Islet of Langerhans (tissue), 1 donor: Measurements from ENCODE around the gene CLN6.
"Not testable (repeated sequence)": the region's sequence is repeated elsewhere in the genome, so short reads cannot be mapped to it uniquely, and the experiment has no call there.

Experiments
- FAIRE-seq: peaks from one replicate; lab custom pipeline; 2011; peaks lifted over from hg19 to GRCh38; lab: Jason Lieb, UNC

Gene CLN6

GRCh38 chr15:68205558-68205944 is 24.0 kb downstream of the CLN6 start:
- no peak for FAIRE-seq

- FAIRE-seq: no peak
These were observed 24.6 kb downstream of the CLN6 start, which contains the start of gene CALML4 for GRCh38 chr15:68204776-68205557. Gene CALML4, minus strand, starts transcription at chr15:68205332. Its CDS starts 85 bp downstream, at chr15:68205247.

GRCh38 chr15:68204361-68204760 is 25.2 kb downstream of the CLN6 start:
- no peak for FAIRE-seq

- no peak for FAIRE-seq
These were observed 25.6 kb downstream of the CLN6 start for GRCh38 chr15:68203956-68204355.

- FAIRE-seq: no peak
These were observed 26.0 kb downstream of the CLN6 start for GRCh38 chr15:68203486-68203885.

- not testable (repeated sequence) for FAIRE-seq
These were observed 26.5 kb downstream of the CLN6 start for GRCh38 chr15:68202994-68203393.

- FAIRE-seq: no peak
These were observed 27.7 kb downstream of the CLN6 start for GRCh38 chr15:68201879-68202261.

- no peak for FAIRE-seq
These were observed 28.2 kb downstream of the CLN6 start for GRCh38 chr15:68201153-68201878.

- no peak for FAIRE-seq
These were observed 29.3 kb downstream of the CLN6 start for GRCh38 chr15:68200016-68200861.

GRCh38 chr15:68199340-68199739 is 30.2 kb downstream of the CLN6 start:
- no peak for FAIRE-seq

GRCh38 chr15:68197661-68198437 is 31.7 kb downstream of the CLN6 start:
- no peak for FAIRE-seq

GRCh38 chr15:68197170-68197492 is 32.4 kb downstream of the CLN6 start:
- FAIRE-seq: no peak

- FAIRE-seq: no peak
These were observed 32.9 kb downstream of the CLN6 start for GRCh38 chr15:68196445-68197169.

- no peak for FAIRE-seq
These were observed 34.0 kb downstream of the CLN6 start for GRCh38 chr15:68195336-68196112.

- no peak for FAIRE-seq
These were observed 36.6 kb downstream of the CLN6 start for GRCh38 chr15:68192804-68193486.

- no peak for FAIRE-seq
These were observed 37.4 kb downstream of the CLN6 start for GRCh38 chr15:68192117-68192516.

- no peak for FAIRE-seq
These were observed 38.0 kb downstream of the CLN6 start for GRCh38 chr15:68191555-68191954.

GRCh38 chr15:68190048-68190447 is 39.5 kb downstream of the CLN6 start:
- no peak for FAIRE-seq

GRCh38 chr15:68188647-68189046 is 40.9 kb downstream of the CLN6 start:
- FAIRE-seq: no peak

- FAIRE-seq: no peak
These were observed 42.0 kb downstream of the CLN6 start for GRCh38 chr15:68187559-68187958.
